Coronary artery (tissue), 2 donors: Measurements from ENCODE around the gene CD300LF.

Experiments
- DNase-seq: peaks from one replicate; pipeline ENCODE4 v3.0.0-alpha.2; 2017; ENCODE audit warnings: low spot score
- H3K27ac ChIP-seq, 2 donors: fragments of 200-600 bp; sonication (generic); one replicate each; pipeline ENCODE4 v1.5.1; 2016 to 2019
- H3K4me3 ChIP-seq: fragments of 200-600 bp; sonication (generic); 2 replicates; pipeline ENCODE4 v1.5.1; 2016; ENCODE audit warnings: mild to moderate bottlenecking, moderate library complexity
- TF ChIP-seq, protein P1 (sequence below): fragments of 200-600 bp; sonication (generic); IDR thresholded peaks from one replicate; pipeline ENCODE4 v1.5.1; 2019; ENCODE audit warnings: antibody characterized with exemption

CD300LF gene

DNA sequence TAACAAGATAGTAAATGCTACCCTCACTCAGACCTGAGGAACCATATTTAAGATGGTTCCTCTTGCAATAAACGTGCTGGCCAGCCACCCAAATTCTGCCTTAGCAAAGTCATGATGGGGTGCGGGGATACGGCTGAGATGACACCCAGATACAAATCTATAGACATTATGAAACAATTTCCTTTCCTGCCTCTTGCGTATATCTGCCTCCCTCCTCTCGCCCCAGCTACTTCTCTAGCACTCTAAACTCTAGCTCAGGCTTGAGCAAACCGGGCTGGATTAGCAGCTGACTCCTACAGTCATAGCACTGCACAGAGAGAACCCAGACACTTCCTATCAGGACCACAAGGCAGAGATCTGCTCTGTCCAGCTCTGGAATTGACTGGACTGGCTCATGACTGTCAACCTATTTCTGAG lies 22.3 kb downstream of the CD300LF start:
- no peak for DNase-seq
- no peak overlapping the region for H3K4me3 ChIP-seq
- H3K27ac ChIP-seq = no peak overlapping the region
- TF ChIP-seq, protein P1, sequence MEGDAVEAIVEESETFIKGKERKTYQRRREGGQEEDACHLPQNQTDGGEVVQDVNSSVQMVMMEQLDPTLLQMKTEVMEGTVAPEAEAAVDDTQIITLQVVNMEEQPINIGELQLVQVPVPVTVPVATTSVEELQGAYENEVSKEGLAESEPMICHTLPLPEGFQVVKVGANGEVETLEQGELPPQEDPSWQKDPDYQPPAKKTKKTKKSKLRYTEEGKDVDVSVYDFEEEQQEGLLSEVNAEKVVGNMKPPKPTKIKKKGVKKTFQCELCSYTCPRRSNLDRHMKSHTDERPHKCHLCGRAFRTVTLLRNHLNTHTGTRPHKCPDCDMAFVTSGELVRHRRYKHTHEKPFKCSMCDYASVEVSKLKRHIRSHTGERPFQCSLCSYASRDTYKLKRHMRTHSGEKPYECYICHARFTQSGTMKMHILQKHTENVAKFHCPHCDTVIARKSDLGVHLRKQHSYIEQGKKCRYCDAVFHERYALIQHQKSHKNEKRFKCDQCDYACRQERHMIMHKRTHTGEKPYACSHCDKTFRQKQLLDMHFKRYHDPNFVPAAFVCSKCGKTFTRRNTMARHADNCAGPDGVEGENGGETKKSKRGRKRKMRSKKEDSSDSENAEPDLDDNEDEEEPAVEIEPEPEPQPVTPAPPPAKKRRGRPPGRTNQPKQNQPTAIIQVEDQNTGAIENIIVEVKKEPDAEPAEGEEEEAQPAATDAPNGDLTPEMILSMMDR = no peak

DNA sequence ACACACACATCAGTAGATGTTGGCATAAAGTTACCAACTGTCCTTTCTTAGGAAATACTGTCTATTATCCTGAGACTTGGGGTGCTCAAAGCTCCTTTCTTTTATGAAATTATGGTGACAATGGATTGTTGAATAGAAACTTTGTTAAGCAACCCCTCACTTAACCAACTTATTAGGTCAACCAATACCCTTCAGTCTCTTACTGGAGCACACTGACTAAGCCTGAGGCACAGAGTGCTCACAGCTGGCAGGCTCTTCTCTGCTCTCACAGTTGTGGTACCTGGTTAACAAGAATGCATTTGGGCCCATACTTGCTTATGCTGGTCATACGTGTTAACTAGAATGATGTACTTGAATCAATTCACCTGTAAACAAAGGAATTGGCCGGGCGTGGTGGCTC lies 24.8 kb downstream of the CD300LF start:
- DNase-seq = peak; percentile 19
- TF ChIP-seq, protein P1 = no peak
- Histone ChIP-seq H3K4me3 (no peak overlapping the region), H3K27ac (no peak overlapping the region)

DNA sequence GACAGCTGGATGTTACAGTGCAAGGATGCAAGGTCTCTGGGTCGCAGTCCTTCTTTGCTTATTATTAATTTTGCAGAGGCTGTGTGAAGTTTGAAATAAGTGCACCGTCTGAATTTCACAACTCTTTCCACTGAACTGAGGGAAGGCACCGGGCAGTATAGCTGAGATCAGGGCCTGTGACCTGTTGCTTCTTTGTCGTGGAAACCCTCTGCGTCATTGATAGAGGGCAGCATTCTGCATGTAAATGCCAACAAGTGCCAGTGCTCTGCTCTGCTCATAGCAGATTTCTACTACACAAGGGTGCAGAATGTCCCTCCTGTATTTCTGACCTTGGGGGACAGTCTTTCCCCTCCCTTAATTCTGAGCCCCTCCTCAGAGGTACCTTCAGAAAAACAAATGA lies 26.0 kb downstream of the CD300LF start:
- TF ChIP-seq, protein P1 = no peak
- Histone ChIP-seq H3K4me3 (no peak overlapping the region), H3K27ac (no peak overlapping the region)
- no peak for DNase-seq

DNA sequence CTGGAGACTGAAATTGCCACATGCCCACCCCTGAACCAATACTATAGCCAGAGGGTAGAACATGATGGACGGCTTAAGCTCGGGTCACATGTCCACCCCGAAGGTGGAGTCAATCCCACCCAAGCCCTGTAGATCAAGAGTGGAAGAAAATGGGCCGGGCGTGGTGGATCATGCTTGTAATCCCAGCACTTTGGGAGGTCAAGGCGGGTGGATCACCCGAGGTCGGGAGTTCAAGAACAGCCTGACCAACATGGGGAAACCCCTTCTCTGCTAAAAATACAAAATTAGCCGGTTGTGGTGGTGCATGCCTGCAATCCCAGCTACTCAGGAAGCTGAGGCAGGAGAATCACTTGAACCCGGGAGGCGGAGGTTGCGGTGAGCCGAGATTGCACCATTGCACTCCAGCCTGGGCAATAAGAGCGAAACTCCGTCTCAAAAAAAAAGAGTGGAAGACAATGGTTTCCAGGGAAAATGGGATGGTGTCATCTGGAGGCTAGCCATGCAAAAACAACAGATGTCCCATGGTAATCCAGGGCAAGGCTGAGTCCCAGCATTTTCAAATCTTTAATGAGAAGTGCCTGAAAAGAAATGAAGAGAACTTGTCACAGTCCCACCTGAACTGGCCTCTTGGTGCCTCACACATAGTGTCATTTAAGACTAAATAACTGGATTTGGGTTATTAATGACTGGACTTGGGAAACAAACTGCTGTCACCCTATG lies 30.1 kb downstream of the CD300LF start:
- TF ChIP-seq, protein P1 = no peak
- Histone ChIP-seq H3K27ac (no peak overlapping the region), H3K4me3 (no peak overlapping the region)
- DNase-seq = peak; percentile 33

DNA sequence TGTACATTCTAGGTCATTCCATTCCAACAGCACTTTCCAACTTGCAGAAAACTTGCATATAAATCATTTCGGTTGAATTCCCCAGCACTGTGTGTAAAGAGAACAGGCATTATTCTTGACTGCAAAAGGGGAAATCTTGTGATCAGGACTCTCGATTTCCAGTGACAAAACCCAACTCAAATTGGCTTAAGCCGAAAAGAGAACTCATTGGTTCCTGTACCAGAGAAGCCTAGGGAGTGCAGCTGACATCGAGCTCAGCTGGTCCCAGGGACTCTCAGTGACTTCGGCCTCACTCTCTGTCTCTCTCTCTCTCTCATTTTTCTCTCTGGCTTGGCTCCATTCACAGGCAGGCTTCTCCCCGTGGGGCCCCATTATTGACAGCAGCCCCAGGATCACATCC lies 30.7 kb downstream of the CD300LF start:
- no peak for DNase-seq
- H3K27ac ChIP-seq = no peak overlapping the region
- H3K4me3 ChIP-seq = no peak overlapping the region
- TF ChIP-seq, protein P1 = no peak

DNA sequence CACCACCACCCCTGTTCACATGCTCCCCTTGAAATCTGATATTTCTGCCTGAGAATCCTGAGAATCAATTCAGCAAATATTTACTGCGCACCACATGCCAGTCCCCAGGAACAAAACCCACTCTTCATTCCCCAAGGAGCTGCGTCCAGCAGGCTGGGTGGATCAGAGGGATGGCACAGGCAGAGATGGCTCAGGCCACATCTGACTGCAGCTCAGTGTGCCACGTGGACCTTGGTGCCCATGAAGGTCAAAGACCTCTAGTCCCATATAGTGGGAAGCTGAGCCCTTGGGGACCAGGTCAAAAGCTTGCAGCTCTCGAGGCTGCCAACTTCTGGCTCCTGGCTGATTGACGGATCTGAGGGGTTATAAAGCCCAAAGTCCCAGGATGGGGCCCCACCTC lies 31.8 kb downstream of the CD300LF start:
- no peak overlapping the region for H3K27ac ChIP-seq
- H3K4me3 ChIP-seq = no peak overlapping the region
- TF ChIP-seq, protein P1 = no peak
- peak; percentile 65 for DNase-seq

DNA sequence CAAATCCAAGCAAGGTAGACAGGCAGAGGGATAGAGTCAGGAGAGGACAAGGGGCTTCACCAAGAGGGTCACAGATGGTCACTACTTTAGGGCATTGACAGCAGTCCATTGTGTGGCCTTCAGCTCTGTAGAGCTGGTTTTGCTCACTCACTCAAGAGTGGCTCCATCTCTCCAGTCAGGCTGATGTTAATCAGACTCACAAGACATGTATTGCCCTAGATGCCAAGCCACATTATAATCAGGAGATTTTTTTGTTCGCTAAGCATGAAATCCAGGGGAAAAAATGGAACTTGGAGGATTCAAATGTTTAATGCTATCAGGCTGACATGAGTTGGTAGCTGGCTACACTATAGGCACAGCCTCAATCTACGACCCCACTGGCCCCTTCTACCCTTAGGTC lies 32.5 kb downstream of the CD300LF start:
- Histone ChIP-seq H3K27ac (no peak overlapping the region), H3K4me3 (no peak overlapping the region)
- no peak for DNase-seq
- TF ChIP-seq, protein P1 = no peak
